Measurements from ENCODE around the gene ATP8A2. TPM values are rescaled to one million over a fixed set of nuclear protein-coding genes. Genes with fewer than 3 reads are reported as not detected.
"Not testable (repeated sequence)": the region's sequence is repeated elsewhere in the genome, so short reads cannot be mapped to it uniquely, and the experiment has no call there.

The ATP8A2 gene
- total RNA-seq, 1 donor from 2014 or later: 2.1 TPM

DNA sequence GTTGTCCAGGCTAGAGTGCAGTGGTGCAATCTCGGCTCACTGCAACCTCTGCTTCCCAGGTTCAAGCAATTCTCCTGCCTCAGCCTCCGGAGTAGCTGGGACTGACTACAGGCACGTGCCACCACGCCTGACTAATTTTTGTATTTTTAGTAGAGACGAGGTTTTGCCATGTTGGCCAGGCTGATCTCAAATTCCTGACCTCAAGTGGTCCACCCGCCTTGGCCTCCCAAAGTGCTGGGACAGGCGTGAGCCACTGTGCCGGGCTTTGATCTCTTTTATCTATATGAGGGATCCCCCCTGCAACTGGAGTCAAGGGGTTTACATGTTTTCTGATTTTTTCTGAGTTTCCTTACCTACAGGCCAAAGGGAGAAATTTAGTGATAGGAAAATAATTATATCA, 200.4 kb downstream of the ATP8A2 start:
- not testable (repeated sequence) for H3K4me3 ChIP-seq (ENCODE audit: low read length in 3 of 3); H3K27ac ChIP-seq (ENCODE audit: low read depth, low read length); H3K9ac ChIP-seq (ENCODE audit: low read depth in 1 of 3, low read length in 3 of 3); H3K36me3 ChIP-seq (ENCODE audit: control insufficient read depth in 3 of 3, insufficient read depth in 3 of 3, low read length in 3 of 3); H3K9me3 ChIP-seq (ENCODE audit: control insufficient read depth in 3 of 3, low read length in 3 of 3); H3K27me3 ChIP-seq (ENCODE audit: control insufficient read depth in 3 of 3, insufficient read depth in 3 of 3, low read length in 3 of 3); H3K4me1 ChIP-seq (ENCODE audit: control insufficient read depth in 3 of 3, insufficient read depth in 3 of 3, low read length in 3 of 3)

GRCh38 chr13:25574437-25575411, 202.9 kb downstream of the ATP8A2 start:
- no peak overlapping the region for H3K27ac ChIP-seq (ENCODE audit: low read depth, low read length)
- peaks cover 0 to 6% (median 0%) of the 10 kb centered on the region in 3 donors for H3K27me3 ChIP-seq (ENCODE audit: control insufficient read depth in 3 of 3, insufficient read depth in 3 of 3, low read length in 3 of 3)
- no peaks in the 10 kb centered on the region for H3K9me3 ChIP-seq (ENCODE audit: control insufficient read depth in 3 of 3, low read length in 3 of 3)
- no peak overlapping the region for H3K9ac ChIP-seq (ENCODE audit: low read depth in 1 of 3, low read length in 3 of 3)
- no peak overlapping the region for H3K4me3 ChIP-seq (ENCODE audit: low read length in 3 of 3)
- H3K36me3 ChIP-seq (ENCODE audit: control insufficient read depth in 3 of 3, insufficient read depth in 3 of 3, low read length in 3 of 3): no peaks in the 10 kb centered on the region
- H3K4me1 ChIP-seq (ENCODE audit: control insufficient read depth in 3 of 3, insufficient read depth in 3 of 3, low read length in 3 of 3): no peaks in the 10 kb centered on the region

- no peaks in the 10 kb centered on the region for H3K36me3 ChIP-seq (ENCODE audit: control insufficient read depth in 3 of 3, insufficient read depth in 3 of 3, low read length in 3 of 3)
- peaks cover 0 to 2% (median 0%) of the 10 kb centered on the region in 3 donors for H3K27me3 ChIP-seq (ENCODE audit: control insufficient read depth in 3 of 3, insufficient read depth in 3 of 3, low read length in 3 of 3)
- H3K9me3 ChIP-seq (ENCODE audit: control insufficient read depth in 3 of 3, low read length in 3 of 3): no peaks in the 10 kb centered on the region
- no peak overlapping the region for H3K27ac ChIP-seq (ENCODE audit: low read depth, low read length)
- no peaks in the 10 kb centered on the region for H3K4me1 ChIP-seq (ENCODE audit: control insufficient read depth in 3 of 3, insufficient read depth in 3 of 3, low read length in 3 of 3)
- H3K9ac ChIP-seq (ENCODE audit: low read depth in 1 of 3, low read length in 3 of 3): no peak overlapping the region
- no peak overlapping the region for H3K4me3 ChIP-seq (ENCODE audit: low read length in 3 of 3)
Observed at GRCh38 chr13:25575562-25575961, 203.8 kb downstream of the ATP8A2 start.

DNA sequence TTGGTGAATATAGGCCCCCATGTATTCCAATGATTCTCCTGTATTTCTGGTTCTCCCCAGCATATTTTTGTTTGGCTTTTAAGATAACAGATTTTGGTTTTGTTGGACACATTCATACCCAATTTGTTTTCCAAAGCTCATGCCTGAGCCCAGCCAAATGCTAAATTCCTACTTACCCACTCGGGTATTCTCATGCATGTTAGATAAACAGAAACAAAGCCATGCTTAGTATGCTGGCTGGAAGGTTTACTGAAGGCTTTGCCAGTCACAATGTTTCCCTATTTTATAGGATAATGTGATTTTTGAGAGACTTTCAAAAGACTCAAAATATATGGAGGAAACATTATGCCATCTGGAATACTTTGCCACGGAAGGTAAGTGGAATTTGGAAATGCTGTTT, 206.8 kb downstream of the ATP8A2 start:
- H3K4me3 ChIP-seq (ENCODE audit: low read length in 3 of 3): no peak overlapping the region
- H3K27me3 ChIP-seq (ENCODE audit: control insufficient read depth in 3 of 3, insufficient read depth in 3 of 3, low read length in 3 of 3): no peaks in the 10 kb centered on the region

DNA sequence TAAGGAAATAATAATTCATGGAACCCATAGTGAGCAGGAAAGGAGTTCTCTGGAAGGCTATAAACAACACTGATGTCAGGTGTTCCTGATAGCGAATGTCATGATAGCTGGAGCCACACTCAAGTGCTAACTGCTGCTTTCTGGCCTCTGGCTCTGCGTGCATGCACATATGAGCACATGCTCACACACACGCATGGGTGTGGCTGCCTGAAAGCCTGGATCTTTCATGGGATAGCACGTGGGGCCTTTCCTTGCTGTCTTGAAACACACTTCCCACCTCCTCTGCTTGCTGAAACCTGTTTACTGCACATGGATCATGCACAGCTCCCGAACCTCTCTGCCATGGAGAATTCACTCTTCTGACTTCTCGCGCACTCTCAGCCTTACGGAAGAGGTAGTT, 207.4 kb downstream of the ATP8A2 start:
- Histone ChIP-seq H3K9me3 (ENCODE audit: control insufficient read depth in 3 of 3, low read length in 3 of 3) (no peaks in the 10 kb centered on the region), H3K27me3 (ENCODE audit: control insufficient read depth in 3 of 3, insufficient read depth in 3 of 3, low read length in 3 of 3) (no peaks in the 10 kb centered on the region), H3K4me1 (ENCODE audit: control insufficient read depth in 3 of 3, insufficient read depth in 3 of 3, low read length in 3 of 3) (no peaks in the 10 kb centered on the region), H3K27ac (ENCODE audit: low read depth, low read length) (no peak overlapping the region), H3K4me3 (ENCODE audit: low read length in 3 of 3) (no peak overlapping the region), H3K36me3 (ENCODE audit: control insufficient read depth in 3 of 3, insufficient read depth in 3 of 3, low read length in 3 of 3) (no peaks in the 10 kb centered on the region), H3K9ac (ENCODE audit: low read depth in 1 of 3, low read length in 3 of 3) (no peak overlapping the region)

More for the DNA sequence above, 206.8 kb downstream of the ATP8A2 start:
- H3K36me3 ChIP-seq (ENCODE audit: control insufficient read depth in 3 of 3, insufficient read depth in 3 of 3, low read length in 3 of 3): no peaks in the 10 kb centered on the region
- H3K4me1 ChIP-seq (ENCODE audit: control insufficient read depth in 3 of 3, insufficient read depth in 3 of 3, low read length in 3 of 3): no peaks in the 10 kb centered on the region
- H3K27ac ChIP-seq (ENCODE audit: low read depth, low read length): no peak overlapping the region
- H3K9ac ChIP-seq (ENCODE audit: low read depth in 1 of 3, low read length in 3 of 3): no peak overlapping the region
- H3K9me3 ChIP-seq (ENCODE audit: control insufficient read depth in 3 of 3, low read length in 3 of 3): no peaks in the 10 kb centered on the region

DNA sequence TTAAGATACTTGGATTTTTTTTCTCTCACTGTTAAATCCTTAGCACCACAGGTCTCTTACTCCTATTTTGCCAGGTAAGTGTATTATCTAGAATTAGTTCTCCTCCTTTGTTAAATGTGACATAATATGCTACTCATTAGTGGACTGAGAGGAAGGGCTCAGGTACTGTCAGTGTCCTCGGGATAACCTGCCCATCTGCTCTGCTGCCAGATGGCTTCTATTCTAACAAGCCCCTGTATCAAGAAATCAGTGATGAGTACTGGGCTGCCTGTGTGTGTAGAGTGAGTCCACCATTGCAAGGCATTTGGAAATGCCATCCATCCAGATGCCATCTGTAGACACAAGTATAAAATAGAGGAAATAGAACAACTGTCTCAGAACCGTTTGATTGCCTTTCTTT, 209.6 kb downstream of the ATP8A2 start:
- Histone ChIP-seq H3K4me3 (ENCODE audit: low read length in 3 of 3) (no peak overlapping the region), H3K4me1 (ENCODE audit: control insufficient read depth in 3 of 3, insufficient read depth in 3 of 3, low read length in 3 of 3) (no peaks in the 10 kb centered on the region), H3K36me3 (ENCODE audit: control insufficient read depth in 3 of 3, insufficient read depth in 3 of 3, low read length in 3 of 3) (no peaks in the 10 kb centered on the region), H3K27ac (ENCODE audit: low read depth, low read length) (no peak overlapping the region), H3K27me3 (ENCODE audit: control insufficient read depth in 3 of 3, insufficient read depth in 3 of 3, low read length in 3 of 3) (no peaks in the 10 kb centered on the region), H3K9me3 (ENCODE audit: control insufficient read depth in 3 of 3, low read length in 3 of 3) (no peaks in the 10 kb centered on the region), H3K9ac (ENCODE audit: low read depth in 1 of 3, low read length in 3 of 3) (no peak overlapping the region)

GRCh38 chr13:25584087-25584486, 212.3 kb downstream of the ATP8A2 start:
- Histone ChIP-seq H3K4me3 (ENCODE audit: low read length in 3 of 3) (no peak overlapping the region), H3K9me3 (ENCODE audit: control insufficient read depth in 3 of 3, low read length in 3 of 3) (no peaks in the 10 kb centered on the region), H3K27ac (ENCODE audit: low read depth, low read length) (no peak overlapping the region), H3K9ac (ENCODE audit: low read depth in 1 of 3, low read length in 3 of 3) (no peak overlapping the region), H3K36me3 (ENCODE audit: control insufficient read depth in 3 of 3, insufficient read depth in 3 of 3, low read length in 3 of 3) (no peaks in the 10 kb centered on the region), H3K4me1 (ENCODE audit: control insufficient read depth in 3 of 3, insufficient read depth in 3 of 3, low read length in 3 of 3) (no peaks in the 10 kb centered on the region), H3K27me3 (ENCODE audit: control insufficient read depth in 3 of 3, insufficient read depth in 3 of 3, low read length in 3 of 3) (no peaks in the 10 kb centered on the region)

GRCh38 chr13:25585000-25585399, 213.2 kb downstream of the ATP8A2 start:
- H3K36me3 ChIP-seq (ENCODE audit: control insufficient read depth in 3 of 3, insufficient read depth in 3 of 3, low read length in 3 of 3): no peaks in the 10 kb centered on the region
- H3K9me3 ChIP-seq (ENCODE audit: control insufficient read depth in 3 of 3, low read length in 3 of 3): no peaks in the 10 kb centered on the region
- H3K4me1 ChIP-seq (ENCODE audit: control insufficient read depth in 3 of 3, insufficient read depth in 3 of 3, low read length in 3 of 3): no peaks in the 10 kb centered on the region
- H3K27me3 ChIP-seq (ENCODE audit: control insufficient read depth in 3 of 3, insufficient read depth in 3 of 3, low read length in 3 of 3): no peaks in the 10 kb centered on the region
- no peak overlapping the region for H3K4me3 ChIP-seq (ENCODE audit: low read length in 3 of 3)
- H3K9ac ChIP-seq (ENCODE audit: low read depth in 1 of 3, low read length in 3 of 3): no peak overlapping the region
- H3K27ac ChIP-seq (ENCODE audit: low read depth, low read length): no peak overlapping the region

- Histone ChIP-seq H3K9ac (ENCODE audit: low read depth in 1 of 3, low read length in 3 of 3) (no peak overlapping the region), H3K9me3 (ENCODE audit: control insufficient read depth in 3 of 3, low read length in 3 of 3) (no peaks in the 10 kb centered on the region), H3K27ac (ENCODE audit: low read depth, low read length) (no peak overlapping the region), H3K27me3 (ENCODE audit: control insufficient read depth in 3 of 3, insufficient read depth in 3 of 3, low read length in 3 of 3) (no peaks in the 10 kb centered on the region), H3K4me1 (ENCODE audit: control insufficient read depth in 3 of 3, insufficient read depth in 3 of 3, low read length in 3 of 3) (no peaks in the 10 kb centered on the region), H3K4me3 (ENCODE audit: low read length in 3 of 3) (no peak overlapping the region), H3K36me3 (ENCODE audit: control insufficient read depth in 3 of 3, insufficient read depth in 3 of 3, low read length in 3 of 3) (no peaks in the 10 kb centered on the region)
Observed at GRCh38 chr13:25587326-25587980, 215.7 kb downstream of the ATP8A2 start.
